SU-DHL-6 (cell line): Measurements from ENCODE around the gene PHRF1.

ENCODE experiments used
- H2AFZ ChIP-seq: fragments of 200-600 bp; sonication (generic); 2 replicates; pipeline ENCODE4 v1.6.1; 2014; ENCODE audit warnings: low read depth, mild to moderate bottlenecking, moderate library complexity, mixed read lengths, antibody characterized with exemption, low read length; ENCODE audit not compliant: severe bottlenecking
- H3F3A ChIP-seq: fragments of 200-600 bp; shearing (Covaris generic); 2 replicates; pipeline ENCODE4 v1.6.0; 2016; ENCODE audit warnings: antibody characterized with exemption, mild to moderate bottlenecking; ENCODE audit not compliant: insufficient read depth
- H3K27ac ChIP-seq: fragments of 200-600 bp; sonication (generic); 2 replicates; pipeline ENCODE4 v1.5.1; 2016; ENCODE audit warnings: low read depth, mild to moderate bottlenecking, low read length, moderate library complexity, mixed read lengths
- H3K27me3 ChIP-seq: fragments of 200-600 bp; sonication (generic), shearing (Covaris generic); 2 replicates; pipeline ENCODE4 v1.6.0; 2014; ENCODE audit warnings: mild to moderate bottlenecking, low read length
- H3K36me3 ChIP-seq: fragments of 200-600 bp; sonication (generic); 2 replicates; pipeline ENCODE4 v1.6.1; 2014; ENCODE audit warnings: mild to moderate bottlenecking, low read length, mixed read lengths
- H3K4me2 ChIP-seq: fragments of 300-600, 200-600 bp; shearing (Covaris generic), sonication (generic); 2 replicates; pipeline ENCODE4 v1.6.0; 2014; ENCODE audit warnings: low read length, low read depth, mild to moderate bottlenecking; ENCODE audit not compliant: poor library complexity, severe bottlenecking
- H3K4me3 ChIP-seq: fragments of 200-600 bp; sonication (generic); 2 replicates; pipeline ENCODE4 v1.5.1; 2014; ENCODE audit warnings: antibody characterized with exemption, low read length, mild to moderate bottlenecking, mixed read lengths; ENCODE audit not compliant: insufficient read depth, poor library complexity, severe bottlenecking
- H3K79me2 ChIP-seq: fragments of 200-600 bp; sonication (generic); 2 replicates; pipeline ENCODE4 v1.6.1; 2014; ENCODE audit warnings: mild to moderate bottlenecking, low read length, moderate library complexity; ENCODE audit not compliant: insufficient read depth
- H3K9ac ChIP-seq: fragments of 200-600 bp; sonication (generic); 2 replicates; pipeline ENCODE4 v1.7.0; 2014; ENCODE audit warnings: mild to moderate bottlenecking, low read length
- H3K9me2 ChIP-seq: fragments of 200-600 bp; sonication (generic); replicated peaks from 2 replicates; pipeline ENCODE4 v1.6.1; 2014; ENCODE audit warnings: low read length; ENCODE audit not compliant: insufficient read depth
- H3K9me3 ChIP-seq: fragments of 200-600 bp; sonication (generic); 2 replicates; pipeline ENCODE4 v1.6.1; 2014; ENCODE audit warnings: low read length, mixed read lengths; ENCODE audit not compliant: insufficient read depth
- H4K20me1 ChIP-seq: fragments of 200-600 bp; sonication (generic); 2 replicates; pipeline ENCODE4 v1.6.1; 2014; ENCODE audit warnings: low read depth, mild to moderate bottlenecking, antibody characterized with exemption, low read length, moderate library complexity, mixed read lengths
- CTCF ChIP-seq: fragments of 200-600 bp; sonication (generic); IDR thresholded peaks from one replicate; pipeline ENCODE4 v1.5.1; 2017; ENCODE audit warnings: antibody characterized with exemption, mild to moderate bottlenecking, low read length, moderate library complexity; ENCODE audit not compliant: insufficient read depth, poor library complexity, severe bottlenecking
- EZH2phosphoT487 ChIP-seq: fragments of 200-600 bp; sonication (generic), shearing (Covaris generic); conservative IDR thresholded peaks from 2 replicates; pipeline ENCODE4 v1.6.1; 2018; ENCODE audit warnings: mild to moderate bottlenecking, antibody characterized with exemption, low read length, moderate library complexity, mixed read lengths

Gene PHRF1

GRCh38 chr11:614623-615503, 38.6 kb downstream of the PHRF1 start:
- Histone ChIP-seq H3K27me3 (no peaks in the 10 kb centered on the region), H3K36me3 (no peaks in the 10 kb centered on the region), H3K9ac (peak overlapping the region; percentile 73), H3F3A (peaks cover 10% of the 10 kb centered on the region), H3K9me2 (no peaks in the 10 kb centered on the region), H4K20me1 (no peaks in the 10 kb centered on the region; the same call in 1 of the 2 replicates), H3K79me2 (no peaks in the 10 kb centered on the region), H3K9me3 (no peaks in the 10 kb centered on the region), H3K27ac (peak overlapping the region; percentile 86), H3K4me3 (peak overlapping the region; percentile 91), H3K4me2 (peak overlapping the region; percentile 87), H2AFZ (no peak overlapping the region)
- TF ChIP-seq EZH2phosphoT487 (no peak), CTCF (no peak)

- Histone ChIP-seq H3K9me3 (no peaks in the 10 kb centered on the region), H2AFZ (peak within 1 kb of the TSS; percentile 72), H3K9ac (peak within 1 kb of the TSS; percentile 73), H3K4me2 (peak within 1 kb of the TSS; percentile 87), H3K27ac (peak within 1 kb of the TSS; percentile 86), H3K79me2 (no peaks in the 10 kb centered on the region), H3K9me2 (no peaks in the 10 kb centered on the region), H3K4me3 (peak within 1 kb of the TSS; percentile 91), H3K36me3 (no peaks in the 10 kb centered on the region), H3F3A (peaks cover 10% of the 10 kb centered on the region), H4K20me1 (no peaks in the 10 kb centered on the region; the same call in 1 of the 2 replicates), H3K27me3 (no peaks in the 10 kb centered on the region)
- no peak for TF ChIP-seq EZH2phosphoT487
- TF ChIP-seq CTCF = no peak
These were observed 39.4 kb downstream of the PHRF1 start, which contains the start of gene IRF7 for GRCh38 chr11:615504-616319. IRF7 (minus strand) TSS chr11:615950; CDS start chr11:615364, 586 bp downstream.

GRCh38 chr11:616320-617198, 40.3 kb downstream of the PHRF1 start:
- H3K4me2 ChIP-seq = peak overlapping the region; percentile 87
- H3K9ac ChIP-seq = peak overlapping the region; percentile 73
- H3K27ac ChIP-seq = peak overlapping the region; percentile 86
- H3K9me2 ChIP-seq = no peaks in the 10 kb centered on the region
- H3K9me3 ChIP-seq = no peaks in the 10 kb centered on the region
- no peaks in the 10 kb centered on the region for H3K27me3 ChIP-seq
- H3K4me3 ChIP-seq = peak overlapping the region; percentile 91
- H2AFZ ChIP-seq = peak overlapping the region; percentile 72
- no peak for TF ChIP-seq CTCF
- TF ChIP-seq EZH2phosphoT487 = no peak
- no peaks in the 10 kb centered on the region; the same call in 1 of the 2 replicates for H4K20me1 ChIP-seq
- H3K36me3 ChIP-seq = no peaks in the 10 kb centered on the region
- peaks cover 10% of the 10 kb centered on the region for H3F3A ChIP-seq
- no peaks in the 10 kb centered on the region for H3K79me2 ChIP-seq
